ENCODE data around the gene ASTN2. TPM values are rescaled to one million over a fixed set of nuclear protein-coding genes. Genes with fewer than 3 reads are reported as not detected.

Gene ASTN2
- total and polyA plus RNA-seq, 10 of the 15 experiments (the other 5 are each of a cell fraction or from before 2014, with no cell fraction given), result 1.4 to 15.7 (median 7.0) TPM

DNA sequence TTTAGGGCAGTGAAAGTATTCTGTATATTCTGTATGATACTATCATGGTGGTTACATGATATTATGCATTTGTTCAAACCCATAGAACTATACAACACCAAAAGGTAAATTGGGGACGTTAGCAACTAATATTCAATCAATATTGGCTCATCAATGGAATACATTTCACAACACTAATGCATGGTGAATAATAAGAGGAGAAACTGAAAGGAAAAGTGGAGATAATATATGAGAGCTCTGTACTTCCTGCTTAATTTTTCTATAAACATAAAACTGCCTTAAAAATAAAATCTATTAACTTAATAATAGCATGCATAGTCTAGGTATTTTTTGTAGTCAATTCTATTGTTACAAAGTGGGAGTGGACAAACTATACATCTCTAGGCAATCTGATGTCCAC, 661.5 kb downstream of the ASTN2 start (continued):
- TF ChIP-seq NR2C1 (IDR thresholded peaks at IDR 0.05) (no peak), DPF2 (IDR thresholded peaks at IDR 0.05) (no peak), CHD2 (IDR thresholded peaks at IDR 0.05; ENCODE audit: borderline replicate concordance, low read depth, low read length) (no peak), RAD51 (IDR thresholded peaks at IDR 0.05) (no peak), TCF3 (IDR thresholded peaks at IDR 0.05; ENCODE audit: borderline replicate concordance, insufficient read depth, low read depth, low read length) (no peak)
- TF ChIP-seq, protein P1, sequence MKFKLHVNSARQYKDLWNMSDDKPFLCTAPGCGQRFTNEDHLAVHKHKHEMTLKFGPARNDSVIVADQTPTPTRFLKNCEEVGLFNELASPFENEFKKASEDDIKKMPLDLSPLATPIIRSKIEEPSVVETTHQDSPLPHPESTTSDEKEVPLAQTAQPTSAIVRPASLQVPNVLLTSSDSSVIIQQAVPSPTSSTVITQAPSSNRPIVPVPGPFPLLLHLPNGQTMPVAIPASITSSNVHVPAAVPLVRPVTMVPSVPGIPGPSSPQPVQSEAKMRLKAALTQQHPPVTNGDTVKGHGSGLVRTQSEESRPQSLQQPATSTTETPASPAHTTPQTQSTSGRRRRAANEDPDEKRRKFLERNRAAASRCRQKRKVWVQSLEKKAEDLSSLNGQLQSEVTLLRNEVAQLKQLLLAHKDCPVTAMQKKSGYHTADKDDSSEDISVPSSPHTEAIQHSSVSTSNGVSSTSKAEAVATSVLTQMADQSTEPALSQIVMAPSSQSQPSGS (IDR thresholded peaks at IDR 0.05; ENCODE audit: low read length), result no peak
- TF ChIP-seq, protein P2, sequence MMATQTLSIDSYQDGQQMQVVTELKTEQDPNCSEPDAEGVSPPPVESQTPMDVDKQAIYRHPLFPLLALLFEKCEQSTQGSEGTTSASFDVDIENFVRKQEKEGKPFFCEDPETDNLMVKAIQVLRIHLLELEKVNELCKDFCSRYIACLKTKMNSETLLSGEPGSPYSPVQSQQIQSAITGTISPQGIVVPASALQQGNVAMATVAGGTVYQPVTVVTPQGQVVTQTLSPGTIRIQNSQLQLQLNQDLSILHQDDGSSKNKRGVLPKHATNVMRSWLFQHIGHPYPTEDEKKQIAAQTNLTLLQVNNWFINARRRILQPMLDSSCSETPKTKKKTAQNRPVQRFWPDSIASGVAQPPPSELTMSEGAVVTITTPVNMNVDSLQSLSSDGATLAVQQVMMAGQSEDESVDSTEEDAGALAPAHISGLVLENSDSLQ (IDR thresholded peaks at IDR 0.05), result no peak

- H3K9ac ChIP-seq (ENCODE audit: control insufficient read depth, insufficient read depth, low read length), result no peak overlapping the region
- RAD21 ChIA-PET (ENCODE audit: unreplicated experiment), result no interaction called here
- no peaks in the 10 kb centered on the region for H3K36me3 ChIP-seq (ENCODE audit: control insufficient read depth in 2 of 2, insufficient read depth in 2 of 2, low read length in 1 of 2)
- DNase-seq (ENCODE audit: low read depth, low spot score) (no peak), FAIRE-seq (no peak), ATAC-seq (no peak)
- BruUV-seq (replicated peaks), result no TSS peak
- H3K27ac ChIP-seq (ENCODE audit: control insufficient read depth, insufficient read depth), result no peak overlapping the region
- H3K9me3 ChIP-seq (replicated peaks; ENCODE audit: control insufficient read depth, insufficient read depth, low read length), result no peaks in the 10 kb centered on the region; the same call in 2 of the 3 replicates
- in situ Hi-C loops (cut with MboI) (no loop called here), intact Hi-C loops (cut with micrococcal nuclease; ENCODE audit: unreplicated experiment) (no loop called here)
- POLR2A ChIA-PET, result no interaction called here
- no peak overlapping the region for H3K4me2 ChIP-seq (ENCODE audit: control insufficient read depth, insufficient read depth)
- CTCF ChIA-PET, result interaction anchor here (0.6 to 3.0 kb wide), 3 partner anchors 12 to 14 kb away, joined by 3 to 14 read pairs (median 3); no protein-coding TSS in a partner anchor
- no peaks in the 10 kb centered on the region for H3K79me2 ChIP-seq (ENCODE audit: control insufficient read depth, insufficient read depth, low read length)
- no peak overlapping the region for H2AFZ ChIP-seq (ENCODE audit: control insufficient read depth, low read depth, low read length)
- H3K4me3 ChIP-seq, result no peak overlapping the region
- SMC1A ChIA-PET (ENCODE audit: uncharacterized antibody, unreplicated experiment), result no interaction called here
- H4K20me1 ChIP-seq (ENCODE audit: control insufficient read depth, insufficient read depth), result no peaks in the 10 kb centered on the region
- whole genome bisulfite sequencing (ENCODE audit: insufficient coverage, insufficient replicate concordance, low lambda C conversion rate, missing lambda C conversion rate), result 17% methylated on average over 2 of the region's 2 CpGs
- H3K27me3 ChIP-seq (replicated peaks in 1 of 2; ENCODE audit: control insufficient read depth in 2 of 2, insufficient read depth in 2 of 2, low read length in 1 of 2), result no peaks in the 10 kb centered on the region; a peak in 2 of 4 replicates
- no peaks in the 10 kb centered on the region for H3K4me1 ChIP-seq (ENCODE audit: control insufficient read depth, insufficient read depth, low read length)
- TF ChIP-seq IRF3 (IDR thresholded peaks at IDR 0.05) (no peak), ZNF687 (IDR thresholded peaks at IDR 0.05) (no peak), CHD4 (IDR thresholded peaks at IDR 0.05) (no peak), PML (IDR thresholded peaks at IDR 0.05; ENCODE audit: low read length) (no peak), CEBPB (IDR thresholded peaks at IDR 0.05; ENCODE audit: borderline replicate concordance in 1 of 2, low read depth in 2 of 2, low read length in 2 of 2) (no peak), BRCA1 (IDR thresholded peaks at IDR 0.05; ENCODE audit: low read depth, low read length) (no peak), HCFC1 (IDR thresholded peaks at IDR 0.05; ENCODE audit: low read length) (no peak)
These were observed 664.3 kb downstream of the ASTN2 start for GRCh38 chr9:116750510-116750909.
